Measurements from ENCODE around the gene CTNNBIP1.

- TF ChIP-seq CTCF (conservative IDR thresholded peaks at IDR 0.05) (no peak), EZH2 (IDR thresholded peaks at IDR 0.05; ENCODE audit: low read depth) (no peak)
These were observed 50.6 kb downstream of the CTNNBIP1 start for GRCh38 chr1:9859281-9860014.

All from PC-9 (cell line).